Measurements from ENCODE around the gene SEMA4C.
A peak's percentile ranks its signal among the peaks of the same experiment; 100 is the strongest.

The SEMA4C gene

DNA sequence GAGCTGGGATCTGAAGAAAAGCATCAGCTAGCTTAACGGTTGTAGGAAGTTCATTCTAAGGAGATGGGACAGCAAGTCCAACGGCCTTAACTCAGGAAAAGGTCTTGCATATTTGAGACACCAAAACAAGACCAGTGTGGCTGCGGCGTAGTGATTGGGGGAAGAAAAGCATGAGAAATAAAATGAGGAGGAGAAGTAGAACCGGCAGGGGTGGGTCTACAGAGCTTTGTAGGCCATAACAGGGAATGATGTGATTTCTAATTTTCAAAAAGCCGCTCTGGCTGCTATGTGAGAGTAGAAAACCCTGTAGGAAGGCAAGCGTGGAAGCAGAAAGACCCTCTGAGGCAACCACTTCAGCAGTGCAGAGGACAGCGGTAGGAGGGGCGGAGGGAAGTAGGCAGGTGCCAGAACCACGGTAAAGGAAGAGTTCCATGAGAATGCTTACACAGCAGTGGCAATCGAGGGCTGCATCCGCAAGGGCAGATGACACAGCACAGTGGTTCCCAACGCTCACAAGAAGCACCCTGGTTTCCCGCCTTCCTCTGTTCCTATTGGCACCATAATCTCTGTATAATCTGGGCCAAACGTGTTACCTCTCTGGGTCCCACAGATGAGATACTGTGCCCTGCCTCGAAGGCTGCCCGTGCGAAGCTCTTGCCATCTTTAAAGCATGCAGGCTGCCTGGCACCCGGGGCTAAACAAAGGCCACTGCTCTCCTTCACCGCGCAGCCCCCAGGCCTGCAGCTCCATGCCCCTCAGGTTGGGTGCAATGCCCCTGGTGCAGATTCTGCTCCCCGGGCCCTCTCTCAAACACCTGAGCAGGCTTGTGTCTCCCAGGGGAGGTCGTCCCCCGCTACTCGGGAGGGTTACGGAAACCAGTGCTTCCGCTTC, 12.9 kb downstream of the SEMA4C start:
- peak overlapping the region; percentile 81 for H3K4me3 ChIP-seq (ENCODE audit: low read depth, low read length)
- TF ChIP-seq, protein P1, sequence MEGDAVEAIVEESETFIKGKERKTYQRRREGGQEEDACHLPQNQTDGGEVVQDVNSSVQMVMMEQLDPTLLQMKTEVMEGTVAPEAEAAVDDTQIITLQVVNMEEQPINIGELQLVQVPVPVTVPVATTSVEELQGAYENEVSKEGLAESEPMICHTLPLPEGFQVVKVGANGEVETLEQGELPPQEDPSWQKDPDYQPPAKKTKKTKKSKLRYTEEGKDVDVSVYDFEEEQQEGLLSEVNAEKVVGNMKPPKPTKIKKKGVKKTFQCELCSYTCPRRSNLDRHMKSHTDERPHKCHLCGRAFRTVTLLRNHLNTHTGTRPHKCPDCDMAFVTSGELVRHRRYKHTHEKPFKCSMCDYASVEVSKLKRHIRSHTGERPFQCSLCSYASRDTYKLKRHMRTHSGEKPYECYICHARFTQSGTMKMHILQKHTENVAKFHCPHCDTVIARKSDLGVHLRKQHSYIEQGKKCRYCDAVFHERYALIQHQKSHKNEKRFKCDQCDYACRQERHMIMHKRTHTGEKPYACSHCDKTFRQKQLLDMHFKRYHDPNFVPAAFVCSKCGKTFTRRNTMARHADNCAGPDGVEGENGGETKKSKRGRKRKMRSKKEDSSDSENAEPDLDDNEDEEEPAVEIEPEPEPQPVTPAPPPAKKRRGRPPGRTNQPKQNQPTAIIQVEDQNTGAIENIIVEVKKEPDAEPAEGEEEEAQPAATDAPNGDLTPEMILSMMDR (IDR thresholded peaks at IDR 0.05; ENCODE audit: low read depth, low read length): no peak

DNA sequence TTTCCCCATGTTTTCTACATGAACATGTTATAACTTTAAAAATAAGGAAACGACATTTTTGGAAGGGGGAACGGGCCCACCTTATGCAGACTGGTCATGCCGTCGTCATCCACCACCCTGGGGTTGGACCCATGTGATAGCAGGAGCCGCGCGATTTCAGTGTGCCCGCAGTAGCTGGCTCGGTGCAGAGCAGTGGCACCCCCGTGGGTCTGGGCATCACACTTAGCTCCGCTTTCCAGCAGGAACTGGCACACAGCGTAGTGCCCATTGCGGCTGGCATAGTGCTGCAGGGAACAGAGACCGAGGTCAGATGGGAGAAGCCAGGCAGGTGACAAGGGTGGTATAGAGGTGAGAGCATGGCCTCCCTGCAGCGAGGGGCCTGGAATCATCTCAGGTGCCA, 16.6 kb downstream of the SEMA4C start:
- TF ChIP-seq, protein P1 (IDR thresholded peaks at IDR 0.05; ENCODE audit: low read depth, low read length): no peak
- no peak overlapping the region for H3K4me3 ChIP-seq (ENCODE audit: low read depth, low read length)

DNA sequence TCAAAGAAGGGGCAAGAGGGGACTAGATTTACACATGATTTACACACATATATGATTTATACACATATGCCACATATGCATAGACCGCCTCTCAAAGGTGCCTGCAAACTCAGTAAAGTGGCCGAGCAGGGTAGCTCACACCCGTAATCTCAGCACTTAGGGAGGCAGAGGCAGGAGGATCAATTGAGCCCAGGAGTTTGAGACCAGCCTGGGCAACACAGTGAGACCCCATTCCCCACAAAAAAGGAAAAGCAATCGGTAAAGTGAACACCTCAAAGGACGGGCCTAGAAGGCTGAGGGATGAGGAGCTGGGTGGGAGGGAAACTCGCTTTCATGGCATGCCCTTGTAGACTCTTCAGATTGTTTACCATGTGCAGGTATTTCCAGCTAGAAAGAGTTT, 17.2 kb downstream of the SEMA4C start:
- TF ChIP-seq, protein P1 (IDR thresholded peaks at IDR 0.05; ENCODE audit: low read depth, low read length): no peak
- H3K4me3 ChIP-seq (ENCODE audit: low read depth, low read length): no peak overlapping the region

DNA sequence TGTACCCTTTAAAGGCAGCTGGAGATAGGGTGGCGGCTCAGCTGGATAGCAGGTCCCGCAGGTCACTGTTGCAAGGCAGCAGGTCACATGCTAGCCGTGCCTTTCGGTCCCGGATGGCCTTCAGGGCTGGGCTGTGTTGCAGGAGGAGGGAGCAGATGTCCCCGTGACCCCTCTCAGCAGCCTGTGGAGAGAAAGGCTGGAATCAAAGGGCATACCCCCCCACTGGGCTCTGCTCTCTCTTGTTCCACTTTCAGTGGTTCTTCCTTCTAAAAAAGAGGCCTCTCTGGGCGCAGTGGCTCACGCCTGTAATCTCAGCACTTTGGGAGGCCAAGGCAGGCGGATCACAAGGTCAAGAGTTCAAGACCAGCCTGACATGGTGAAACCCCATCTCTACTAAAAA, 21.6 kb downstream of the SEMA4C start:
- TF ChIP-seq, protein P1 (IDR thresholded peaks at IDR 0.05; ENCODE audit: low read depth, low read length): no peak
- H3K4me3 ChIP-seq (ENCODE audit: low read depth, low read length): no peak overlapping the region

DNA sequence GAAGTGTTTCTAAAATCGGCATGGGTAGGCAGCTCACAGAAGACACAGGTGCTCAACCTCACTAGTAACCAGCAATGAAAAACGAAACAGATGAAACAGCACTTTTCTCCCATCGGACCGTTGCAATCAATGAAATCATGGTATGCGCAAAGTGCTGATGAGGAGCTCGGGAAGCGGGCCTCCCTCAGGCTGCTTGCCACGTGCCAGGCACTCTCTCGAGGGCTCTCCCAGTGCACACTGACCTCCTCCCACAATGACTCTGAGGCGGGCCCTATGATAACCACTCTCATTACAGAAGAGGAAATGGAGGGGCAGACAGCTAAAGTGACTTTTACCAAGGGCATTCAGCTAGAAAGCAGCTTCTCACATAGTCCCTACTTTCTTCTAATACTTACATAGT, 22.3 kb downstream of the SEMA4C start:
- H3K4me3 ChIP-seq (ENCODE audit: low read depth, low read length): no peak overlapping the region
- TF ChIP-seq, protein P1 (IDR thresholded peaks at IDR 0.05; ENCODE audit: low read depth, low read length): no peak

DNA sequence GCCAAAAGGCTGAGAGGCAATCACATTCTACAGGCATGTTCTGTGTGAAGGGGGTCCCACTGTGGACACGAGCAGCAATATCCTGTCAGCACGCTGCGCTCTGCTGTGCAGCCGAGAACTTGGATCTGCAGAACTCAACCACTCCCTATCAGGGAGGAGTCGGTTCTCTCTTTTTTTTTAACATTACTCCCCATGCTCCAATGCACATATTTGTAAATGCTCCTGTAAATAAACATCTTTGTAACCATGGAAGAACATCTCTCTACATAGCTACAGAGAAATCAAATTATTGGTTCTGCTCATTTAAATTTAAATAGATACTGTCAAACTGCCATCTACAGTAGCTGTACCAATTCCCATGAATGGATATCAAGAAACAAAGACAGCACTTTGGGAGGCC, 23.1 kb downstream of the SEMA4C start:
- H3K4me3 ChIP-seq (ENCODE audit: low read depth, low read length): no peak overlapping the region
- TF ChIP-seq, protein P1 (IDR thresholded peaks at IDR 0.05; ENCODE audit: low read depth, low read length): no peak

DNA sequence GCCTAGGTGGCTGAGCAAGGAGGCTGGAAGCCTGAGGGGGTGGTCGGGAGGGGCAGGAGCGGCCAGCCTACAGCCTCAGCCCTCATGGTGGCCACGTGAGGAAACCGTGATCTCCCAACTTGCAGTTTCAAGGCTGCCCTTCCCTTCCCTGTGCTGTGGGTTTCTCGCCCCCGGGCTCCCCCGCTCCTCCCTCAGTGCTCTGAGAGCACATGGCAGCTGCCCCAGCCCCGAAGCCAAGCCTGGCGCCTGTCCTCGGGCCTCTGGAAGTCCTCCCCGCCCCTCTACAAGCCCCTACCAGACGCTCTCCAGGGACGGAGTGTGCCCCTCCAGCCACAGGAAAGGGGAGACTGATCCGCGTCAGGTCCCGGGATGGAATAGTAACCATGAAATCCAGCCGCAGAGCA, 25.5 kb downstream of the SEMA4C start:
- H3K4me3 ChIP-seq (ENCODE audit: low read depth, low read length): no peak overlapping the region
- TF ChIP-seq, protein P1 (IDR thresholded peaks at IDR 0.05; ENCODE audit: low read depth, low read length): no peak

Data from WI38 (cell line).